COR-L47 (cell line): ENCODE results near the gene CDYL.

ENCODE experiments used
- DNase-seq: peaks from one replicate; lab custom pipeline; 2025; lab: John Stamatoyannopoulos, UW

Gene CDYL

GRCh38 chr6:4774296-4774695, 1.9 kb upstream of the CDYL start:
- no peak for DNase-seq

- DNase-seq: peak; percentile 7
These were observed 1.3 kb upstream of the CDYL start for GRCh38 chr6:4774715-4775493.

GRCh38 chr6:4775494-4776130, 592 bp upstream of the CDYL start:
- DNase-seq: peak; percentile 68

- DNase-seq: peak; percentile 56
These were observed 539 bp downstream of the CDYL start for GRCh38 chr6:4776493-4777393.

GRCh38 chr6:4777394-4777935, 1.3 kb downstream of the CDYL start:
- no peak for DNase-seq

- no peak for DNase-seq
These were observed 1.9 kb downstream of the CDYL start for GRCh38 chr6:4778086-4778485.

- no peak for DNase-seq
These were observed 4.2 kb downstream of the CDYL start for GRCh38 chr6:4780360-4780812.

GRCh38 chr6:4781426-4781825, 5.2 kb downstream of the CDYL start:
- no peak for DNase-seq

GRCh38 chr6:4781967-4782575, 5.9 kb downstream of the CDYL start:
- no peak for DNase-seq

GRCh38 chr6:4786996-4787395, 10.8 kb downstream of the CDYL start:
- DNase-seq: no peak

- no peak for DNase-seq
These were observed 12.3 kb downstream of the CDYL start for GRCh38 chr6:4788482-4788881.

GRCh38 chr6:4788953-4789584, 12.9 kb downstream of the CDYL start:
- DNase-seq: no peak

- DNase-seq: no peak
These were observed 14.1 kb downstream of the CDYL start for GRCh38 chr6:4790158-4790899.

GRCh38 chr6:4794140-4794707, 18.0 kb downstream of the CDYL start:
- no peak for DNase-seq

- no peak for DNase-seq
These were observed 21.4 kb downstream of the CDYL start for GRCh38 chr6:4797587-4797986.

- DNase-seq: no peak
These were observed 23.7 kb downstream of the CDYL start for GRCh38 chr6:4799912-4800311.

- no peak for DNase-seq
These were observed 24.5 kb downstream of the CDYL start for GRCh38 chr6:4800662-4801061.

GRCh38 chr6:4801491-4802110, 25.4 kb downstream of the CDYL start:
- DNase-seq: no peak

GRCh38 chr6:4802312-4802935, 26.2 kb downstream of the CDYL start:
- DNase-seq: no peak
